Uterus (tissue), 4 donors: ENCODE measurements around the gene INPP5A. TPM values are rescaled to one million over a fixed set of nuclear protein-coding genes. Genes with fewer than 3 reads are reported as not detected.

Source experiments
- DNase-seq, 2 donors: peaks; one replicate each; pipeline ENCODE4 v3.0.0-alpha.2; 2019 to 2020
- H3K27ac ChIP-seq, 2 donors: fragments of 200-600 bp; sonication (generic); 1 replicate in 1 of 2; 2 replicates in 1 of 2; pipeline ENCODE4 v1.5.1; 2016 to 2018
- H3K27me3 ChIP-seq, 2 donors: fragments of 200-600 bp; sonication (generic); one replicate each; pipeline ENCODE4 v1.5.1; 2018 to 2019; ENCODE audit warnings: control low read depth in 1 of 2
- H3K36me3 ChIP-seq, 2 donors: fragments of 200-600 bp; sonication (generic); one replicate each; pipeline ENCODE4 v1.5.1; 2019; ENCODE audit warnings: control low read depth in 1 of 2
- H3K4me1 ChIP-seq, 2 donors: fragments of 200-600 bp; sonication (generic); one replicate each; pipeline ENCODE4 v1.5.1; 2018 to 2019; ENCODE audit warnings: control low read depth in 1 of 2
- H3K4me3 ChIP-seq, 2 donors: fragments of 200-600 bp; sonication (generic); 1 replicate in 1 of 2; 2 replicates in 1 of 2; pipeline ENCODE4 v1.5.1; 2018 to 2019; ENCODE audit warnings: mild to moderate bottlenecking in 1 of 2
- H3K9me3 ChIP-seq, 2 donors: fragments of 200-600 bp; sonication (generic); one replicate each; pipeline ENCODE4 v1.5.1; 2019; ENCODE audit warnings: control low read depth in 1 of 2
- CTCF ChIP-seq, 4 experiments: fragments of 200-600 bp in 2 of 4; fragments of 450-650 bp in 2 of 4; sonication (generic) in 2 of 4; IDR thresholded peaks; one replicate each; pipeline ENCODE4 v1.5.1; 2016 to 2019; ENCODE audit warnings: antibody characterized with exemption in 4 of 4, mild to moderate bottlenecking in 2 of 4, moderate library complexity in 1 of 4
- POLR2A ChIP-seq, 2 donors: fragments of 450-650 bp; IDR thresholded peaks; one replicate each; pipeline ENCODE4 v1.6.1; 2016; ENCODE audit warnings: antibody characterized with exemption in 2 of 2, mild to moderate bottlenecking in 1 of 2, moderate library complexity in 1 of 2
- intact Hi-C: fragments of 100-400 bp; cut with DNase I; formaldehyde crosslinking; loops from one replicate; pipeline ENCODE4 v1.15.1; 2023; ENCODE audit warnings: low total_unique reads
- total RNA-seq, 4 donors: library from RNA; depleted of rRNA in 3 of 4; stranded (reverse); fragments of >200 nt in 3 of 4; gene quantifications; one replicate each; pipeline versions ENCODE4 v1.1.0 to v1.2.4, GENCODE V29; 2014 to 2023
- donor health status: DM: yes; HTN: yes; CAD: no.

The INPP5A gene
- total RNA-seq, 4 donors from 2014 or later, result 22.5 to 160 (median 93.2) TPM

DNA sequence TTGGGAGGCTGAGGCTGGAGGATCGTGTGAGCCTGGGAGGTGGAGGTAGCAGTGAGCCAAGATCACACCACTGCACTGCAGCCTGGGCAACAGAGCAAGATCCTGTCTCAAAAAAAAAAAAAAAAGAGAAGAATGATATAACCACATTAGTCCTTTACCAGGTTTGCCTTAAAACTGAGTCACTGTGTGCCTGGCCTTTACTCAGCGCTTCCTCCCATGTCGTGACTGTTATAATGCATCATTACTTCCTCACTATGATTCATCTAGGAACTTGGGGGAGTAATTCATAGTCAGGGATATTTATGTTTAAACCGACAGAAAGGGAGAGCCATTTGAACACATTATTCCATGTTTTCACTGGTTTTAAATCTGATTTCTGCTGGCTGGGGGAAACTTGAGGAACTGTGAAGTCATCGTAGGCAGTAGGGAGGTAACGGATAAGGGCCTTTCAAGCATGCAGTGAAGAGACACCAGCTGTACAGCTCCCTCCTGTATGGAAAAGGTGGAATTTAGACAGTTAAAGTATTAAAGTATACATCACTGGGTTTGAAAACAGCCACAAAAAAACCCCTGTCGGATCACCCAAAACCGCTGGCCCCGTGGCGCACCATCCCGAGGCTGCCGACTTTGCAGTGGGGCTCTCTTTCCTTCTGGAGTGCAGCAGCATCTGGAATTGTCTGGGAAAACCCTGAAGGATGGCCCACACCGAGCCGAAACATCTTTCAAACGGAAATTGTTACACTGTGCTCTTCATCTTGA, 128.5 kb downstream of the INPP5A start:
- Histone ChIP-seq H3K27me3 (no peaks in the 10 kb centered on the region), H3K4me1 (peaks cover 0 to 4% of the 10 kb centered on the region in 2 donors), H3K36me3 (no peaks in the 10 kb centered on the region), H3K27ac (no peak overlapping the region), H3K9me3 (no peaks in the 10 kb centered on the region), H3K4me3 (no peak overlapping the region)
- TF ChIP-seq CTCF (IDR thresholded peaks at IDR 0.05), result no peak
- TF ChIP-seq POLR2A (IDR thresholded peaks at IDR 0.05), result no peak
- no peak for DNase-seq
- intact Hi-C loops, result no loop called here

- DNase-seq, result no peak
- no peak overlapping the region for H3K27ac ChIP-seq
- H3K36me3 ChIP-seq, result no peaks in the 10 kb centered on the region
- intact Hi-C loops, result no loop called here
- TF ChIP-seq POLR2A (IDR thresholded peaks at IDR 0.05) (no peak), CTCF (IDR thresholded peaks at IDR 0.05) (no peak)
- no peaks in the 10 kb centered on the region for H3K9me3 ChIP-seq
- H3K4me3 ChIP-seq, result no peak overlapping the region
- H3K27me3 ChIP-seq, result no peaks in the 10 kb centered on the region
- H3K4me1 ChIP-seq, result peaks cover 0 to 4% of the 10 kb centered on the region in 2 donors
Measured at GRCh38 chr10:132666705-132667341, 129.2 kb downstream of the INPP5A start.

- Histone ChIP-seq H3K9me3 (no peaks in the 10 kb centered on the region), H3K27ac (no peak overlapping the region), H3K36me3 (no peaks in the 10 kb centered on the region), H3K4me1 (peaks cover 0 to 4% of the 10 kb centered on the region in 2 donors), H3K4me3 (no peak overlapping the region), H3K27me3 (no peaks in the 10 kb centered on the region)
- intact Hi-C loops, result no loop called here
- DNase-seq, result no peak
- TF ChIP-seq POLR2A (IDR thresholded peaks at IDR 0.05), result no peak
- no peak for TF ChIP-seq CTCF (IDR thresholded peaks at IDR 0.05)
Measured at GRCh38 chr10:132667342-132668047, 129.9 kb downstream of the INPP5A start.

- DNase-seq, result no peak
- Histone ChIP-seq H3K27ac (no peak overlapping the region), H3K9me3 (no peaks in the 10 kb centered on the region), H3K27me3 (no peaks in the 10 kb centered on the region), H3K4me1 (peaks cover 0 to 4% of the 10 kb centered on the region in 2 donors), H3K36me3 (no peaks in the 10 kb centered on the region), H3K4me3 (no peak overlapping the region)
- intact Hi-C loops, result no loop called here
- no peak for TF ChIP-seq POLR2A (IDR thresholded peaks at IDR 0.05)
- TF ChIP-seq CTCF (IDR thresholded peaks at IDR 0.05), result no peak
Measured at GRCh38 chr10:132668048-132668394, 130.4 kb downstream of the INPP5A start.
